PFSK-1 (cell line): ENCODE results near the gene ACOXL.

ENCODE experiments used
- FOXP2 ChIP-seq: optimal IDR thresholded peaks from 2 replicates; pipeline ENCODE3; 2011; ENCODE audit warnings: borderline replicate concordance, control low read depth, inconsistent platforms; ENCODE audit not compliant: insufficient read depth; ENCODE audit errors: extremely low read length, extremely low read depth
- POLR2AphosphoS5 ChIP-seq: IDR thresholded peaks from 2 replicates; pipeline ENCODE4 v1.6.1; 2012; ENCODE audit warnings: low read depth, mild to moderate bottlenecking, control low read depth, low read length, moderate library complexity
- REST ChIP-seq, 2 experiments: IDR thresholded peaks; 2 replicates each; pipeline versions ENCODE4 v1.6.1 to v1.8.0; 2011 to 2012; ENCODE audit warnings: low read depth in 2 of 2, low read length in 2 of 2, control low read depth in 1 of 2, inconsistent platforms in 1 of 2, mild to moderate bottlenecking in 1 of 2, moderate library complexity in 1 of 2; ENCODE audit not compliant: insufficient read depth in 1 of 2
- TAF1 ChIP-seq: IDR thresholded peaks from 2 replicates; pipeline ENCODE4 v1.6.1; 2012; ENCODE audit warnings: low read length, control low read depth, borderline replicate concordance; ENCODE audit not compliant: insufficient read depth

DNA sequence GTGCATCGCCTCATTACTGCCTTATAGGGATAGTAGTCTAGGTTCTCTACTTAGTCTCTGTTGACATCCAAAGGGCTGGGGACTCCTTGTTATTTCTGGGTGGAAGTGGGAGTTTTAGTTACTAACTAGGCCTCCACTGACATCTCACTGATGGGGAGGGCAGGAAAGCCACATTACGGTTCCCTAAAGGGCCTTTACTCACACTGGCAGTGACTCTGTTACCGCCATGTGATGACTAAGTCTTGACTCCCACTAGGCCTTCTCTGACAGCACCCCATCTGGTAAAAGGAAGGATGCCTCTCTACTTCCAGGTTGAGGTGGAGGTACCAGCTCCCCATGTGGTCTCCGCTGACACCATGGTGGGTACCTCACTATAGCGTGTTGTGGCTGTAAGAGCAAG, 374.3 kb downstream of the ACOXL start:
- no peak for TF ChIP-seq POLR2AphosphoS5
- no peak for TF ChIP-seq TAF1
- no peak for TF ChIP-seq REST (IDR thresholded peaks at IDR 0.05; ENCODE audit: insufficient read depth in 1 of 2, low read depth in 2 of 2, low read length in 2 of 2)
- TF ChIP-seq FOXP2 = no peak
